NCI-H2171 treated with DMSO at 0.1 percent for 48 hours (cell line): ENCODE data around the gene LSM11.
A peak's percentile ranks its signal among the peaks of the same experiment; 100 is the strongest.

Experiments used
- DNase-seq: peaks from one replicate; lab custom pipeline; 2025; lab: John Stamatoyannopoulos, UW

The LSM11 gene

GRCh38 chr5:157734436-157734835 lies 9.1 kb upstream of the LSM11 start:
- no peak for DNase-seq

DNA sequence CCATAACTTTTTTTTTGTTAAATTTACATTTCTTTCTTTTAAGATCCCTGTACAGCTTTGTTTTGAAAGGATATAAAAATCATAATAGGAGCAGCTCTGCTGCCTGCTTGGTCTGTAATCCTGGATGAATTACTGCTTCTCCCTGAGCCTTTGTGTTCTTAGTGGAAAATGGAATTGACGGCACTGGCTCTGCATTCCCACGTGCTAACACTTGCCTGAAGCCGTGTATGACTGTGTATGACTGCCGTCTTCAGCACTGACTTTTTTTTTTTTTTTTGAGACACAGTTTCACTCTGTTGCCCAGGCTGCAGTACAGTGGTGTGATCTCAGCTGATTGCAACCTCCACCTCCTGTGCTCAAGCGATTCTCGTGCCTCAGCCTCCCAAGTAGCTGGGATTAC lies 7.5 kb upstream of the LSM11 start:
- no peak for DNase-seq

GRCh38 chr5:157739388-157740228 lies 3.9 kb upstream of the LSM11 start:
- no peak for DNase-seq

GRCh38 chr5:157740229-157740610 lies 3.3 kb upstream of the LSM11 start:
- DNase-seq, result peak; percentile 7

GRCh38 chr5:157741131-157741530 lies 2.4 kb upstream of the LSM11 start:
- peak; percentile 14 for DNase-seq

DNA sequence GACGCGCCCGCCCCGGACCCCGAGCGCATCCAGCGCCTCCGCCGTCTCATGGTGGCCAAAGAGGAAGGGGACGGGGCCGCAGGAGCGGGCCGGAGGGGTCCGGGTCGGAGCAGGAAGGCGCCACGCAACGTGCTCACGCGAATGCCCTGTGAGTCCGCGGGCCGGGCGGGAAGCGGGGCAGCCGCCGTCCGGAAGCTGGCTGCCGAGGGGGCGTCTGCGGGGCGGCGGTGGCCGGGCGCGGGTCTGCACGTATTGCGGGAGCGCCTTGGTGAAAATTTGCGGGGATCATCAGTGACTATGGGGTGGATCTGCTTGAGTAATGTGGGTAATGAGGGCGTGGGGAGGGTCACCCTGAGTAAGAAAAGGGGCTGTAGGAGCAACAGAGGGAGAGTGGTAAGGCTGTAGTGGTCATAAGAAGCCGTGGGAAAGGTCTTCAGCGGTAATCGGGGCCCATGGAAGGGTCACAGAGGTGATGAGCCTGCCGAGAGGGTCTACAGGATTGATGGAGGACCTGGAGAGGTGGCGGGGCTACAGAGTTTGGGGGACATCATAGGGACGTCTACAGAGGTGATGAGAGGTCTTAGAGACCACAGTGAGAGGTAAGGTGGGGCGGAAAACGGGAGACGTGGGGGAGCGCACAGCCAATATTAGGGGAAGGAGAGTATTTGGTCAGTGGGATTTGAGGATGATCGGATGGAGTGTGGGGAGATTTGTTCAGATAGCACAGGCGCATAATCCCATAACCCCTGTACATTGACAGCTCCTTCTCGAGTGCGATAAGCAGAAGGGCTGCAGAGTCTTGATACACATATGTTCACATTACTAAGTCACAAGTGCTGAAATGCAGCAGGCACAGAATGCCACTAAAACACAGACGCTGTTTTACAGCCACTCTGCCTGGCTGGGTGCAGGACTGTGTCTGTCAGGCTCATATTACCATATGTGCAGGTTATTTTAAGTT lies 819 bp downstream of the LSM11 start:
- DNase-seq, result peak; percentile 57

GRCh38 chr5:157745041-157745456 lies 1.5 kb downstream of the LSM11 start:
- peak; percentile 57 for DNase-seq

GRCh38 chr5:157747173-157747740 lies 3.7 kb downstream of the LSM11 start:
- no peak for DNase-seq

- DNase-seq, result no peak
Observed at GRCh38 chr5:157747766-157748700, 4.5 kb downstream of the LSM11 start.

DNA sequence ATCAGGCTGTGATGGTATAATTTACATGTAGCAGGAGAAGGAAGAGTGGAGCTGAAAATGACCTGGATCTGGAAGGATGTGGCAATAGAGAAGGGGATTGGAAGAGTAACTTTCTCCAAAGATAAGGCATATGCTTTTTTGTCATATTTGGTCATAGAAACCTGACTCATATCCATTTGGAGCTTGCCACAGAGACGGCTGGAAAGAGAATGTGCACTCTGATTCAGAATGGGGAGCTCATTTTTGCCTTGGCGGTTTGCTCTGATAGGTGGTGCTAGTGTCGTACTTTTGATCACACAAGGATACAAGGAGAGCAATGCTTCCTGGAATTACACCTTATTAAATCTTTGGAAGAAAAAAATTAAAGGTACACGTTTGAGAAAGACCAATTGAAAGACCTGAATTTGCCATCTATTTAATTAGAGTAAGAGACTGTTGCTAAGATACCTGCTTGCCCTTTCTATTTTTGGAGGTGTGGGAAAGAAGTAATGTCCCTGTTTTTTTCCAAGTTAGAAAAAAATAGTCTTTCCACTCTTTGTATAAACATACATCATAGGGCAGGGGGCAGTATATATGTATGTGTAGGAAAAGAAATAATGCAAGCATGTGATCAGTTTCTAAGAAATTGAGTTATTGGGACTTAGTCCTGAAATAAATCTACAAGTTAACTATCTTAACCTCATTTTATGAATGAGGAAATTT lies 5.4 kb downstream of the LSM11 start:
- no peak for DNase-seq

- no peak for DNase-seq
Observed at GRCh38 chr5:157749462-157749799, 5.9 kb downstream of the LSM11 start.

DNA sequence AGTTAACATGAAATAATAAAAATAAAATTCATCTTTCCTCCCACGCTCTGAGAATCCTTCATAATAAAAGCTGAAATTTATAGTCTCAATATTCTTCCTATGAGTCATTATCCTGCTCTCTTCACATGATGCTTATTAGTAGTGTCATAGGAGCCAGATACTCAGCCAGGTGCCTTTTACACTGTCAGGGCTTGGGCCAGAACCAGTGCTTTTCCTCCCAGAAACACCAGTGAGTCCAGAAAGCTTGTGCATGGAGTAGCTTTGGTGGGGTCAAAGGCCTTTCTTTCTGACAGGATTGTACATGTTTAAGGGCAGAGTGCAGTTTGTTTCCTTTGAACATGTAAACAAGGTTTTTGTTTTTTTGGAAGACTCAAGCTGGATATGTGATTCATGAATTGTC lies 6.8 kb downstream of the LSM11 start:
- no peak for DNase-seq

DNA sequence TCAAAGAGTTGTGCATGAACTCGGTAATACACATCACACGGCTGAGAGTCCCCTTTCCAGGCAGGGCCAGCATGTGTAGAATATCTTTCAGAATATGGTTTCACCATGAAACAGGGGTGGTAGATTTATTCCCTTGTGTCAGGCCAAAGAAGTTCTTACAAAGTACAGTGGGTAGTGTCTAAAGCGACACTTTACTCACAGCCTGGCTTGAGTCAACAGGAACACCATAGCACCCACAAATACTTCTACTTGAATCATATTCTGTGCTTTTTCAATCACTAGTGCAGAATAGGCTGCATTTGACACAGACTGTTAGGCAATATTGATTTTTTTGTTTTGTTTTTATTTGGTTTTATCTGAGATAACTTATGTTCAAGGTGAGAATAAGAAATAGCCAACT lies 12.6 kb downstream of the LSM11 start:
- DNase-seq, result no peak

DNA sequence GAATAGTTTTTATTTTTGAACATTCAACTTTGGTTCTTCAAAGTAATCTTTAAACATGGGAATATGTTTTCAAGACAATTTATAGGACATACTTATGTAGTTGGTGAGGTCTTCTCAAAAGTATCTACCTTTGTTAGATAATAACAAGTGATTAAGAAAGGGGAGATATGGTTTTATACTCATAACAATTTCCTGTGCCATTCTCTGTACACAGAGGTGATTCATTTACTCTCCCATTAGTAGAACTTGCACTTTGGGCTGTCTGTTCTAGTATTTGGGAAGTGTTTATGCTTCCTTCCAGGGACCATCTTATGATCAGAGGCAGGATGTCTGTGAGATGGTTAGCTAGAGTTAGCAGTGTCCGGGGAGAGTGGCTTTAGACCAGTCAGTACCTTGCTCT lies 15.2 kb downstream of the LSM11 start:
- no peak for DNase-seq

- peak; percentile 78 for DNase-seq
Observed at GRCh38 chr5:157761690-157762621, 18.4 kb downstream of the LSM11 start.

GRCh38 chr5:157764531-157764930 lies 21.0 kb downstream of the LSM11 start:
- no peak for DNase-seq

- DNase-seq, result no peak
Observed at GRCh38 chr5:157766442-157766841, 22.9 kb downstream of the LSM11 start.

DNA sequence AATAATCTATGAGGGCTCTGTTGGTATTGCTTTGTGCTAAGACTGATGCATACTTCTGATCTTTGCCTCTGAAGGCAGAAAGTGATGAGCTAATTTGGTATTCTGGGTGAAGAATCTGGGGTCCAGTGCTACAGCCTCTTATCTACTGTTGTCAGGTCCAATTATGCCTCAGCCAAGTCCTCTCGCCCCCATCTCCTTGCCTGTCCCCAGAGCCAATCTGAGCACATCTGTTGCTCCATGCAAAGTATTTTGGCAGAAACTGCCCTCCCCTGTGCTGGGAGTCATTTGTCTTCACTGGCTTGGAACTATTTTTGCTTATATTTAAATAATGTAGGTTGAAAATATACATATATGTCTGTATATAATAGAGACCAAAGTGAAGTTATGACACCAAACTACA lies 23.4 kb downstream of the LSM11 start:
- DNase-seq, result no peak

GRCh38 chr5:157767689-157768088 lies 24.2 kb downstream of the LSM11 start:
- no peak for DNase-seq

DNA sequence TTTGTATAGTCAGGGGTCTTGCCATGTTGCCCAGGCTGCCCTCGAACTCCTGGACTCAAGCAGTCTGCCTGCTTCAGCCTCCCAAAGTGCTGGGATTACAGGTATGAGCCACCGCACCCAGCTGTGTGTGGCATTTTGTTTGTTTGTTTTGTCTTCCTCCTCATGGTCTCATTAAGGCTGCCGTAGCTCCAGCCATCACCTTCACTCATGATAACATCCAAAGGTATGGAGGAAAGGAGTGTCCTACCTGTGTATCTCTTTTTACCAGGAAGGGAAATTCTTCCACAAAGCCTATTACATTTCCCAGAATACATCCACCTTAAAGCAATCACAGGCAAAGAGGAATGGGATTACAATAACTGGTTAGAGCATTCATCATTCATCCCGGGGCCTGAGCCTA lies 27.2 kb downstream of the LSM11 start:
- no peak for DNase-seq
